T follicular helper cell (primary cell): ENCODE measurements around the gene LGALS3BP.
A peak's percentile ranks its signal among the peaks of the same experiment; 100 is the strongest.

Experiments
- DNase-seq: peaks from one replicate; pipeline ENCODE4 v3.0.0-alpha.2; 2020; ENCODE audit warnings: low read depth

The LGALS3BP gene

DNA sequence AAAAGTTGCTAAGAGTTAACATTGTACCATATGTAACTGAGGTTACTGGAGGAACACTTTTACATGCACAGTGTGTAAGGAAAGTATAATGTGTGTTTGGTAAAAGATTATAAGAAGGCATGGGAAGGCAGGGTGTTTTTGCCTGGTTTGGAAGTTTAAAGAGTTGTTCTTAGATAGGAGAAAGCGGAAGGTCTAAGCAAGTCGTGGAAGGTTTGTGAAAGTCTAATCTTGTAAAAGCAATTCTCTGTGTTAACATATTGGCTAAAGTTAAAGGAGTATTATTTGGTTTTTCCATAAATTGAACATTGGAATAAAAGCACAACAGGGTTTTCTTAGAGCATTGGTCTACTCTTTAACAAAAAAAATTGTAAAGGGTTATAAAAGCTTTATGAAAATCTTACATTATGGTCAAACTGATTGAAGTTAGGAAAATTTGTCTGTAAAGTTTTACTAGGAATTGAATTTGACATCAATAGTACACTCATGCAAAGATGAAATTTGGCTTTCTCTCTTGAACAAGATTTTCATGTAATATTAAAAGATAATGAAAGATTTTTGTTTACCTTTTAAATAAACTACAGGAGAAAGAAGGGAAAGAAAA, 34.5 kb upstream of the LGALS3BP start:
- DNase-seq = no peak

DNA sequence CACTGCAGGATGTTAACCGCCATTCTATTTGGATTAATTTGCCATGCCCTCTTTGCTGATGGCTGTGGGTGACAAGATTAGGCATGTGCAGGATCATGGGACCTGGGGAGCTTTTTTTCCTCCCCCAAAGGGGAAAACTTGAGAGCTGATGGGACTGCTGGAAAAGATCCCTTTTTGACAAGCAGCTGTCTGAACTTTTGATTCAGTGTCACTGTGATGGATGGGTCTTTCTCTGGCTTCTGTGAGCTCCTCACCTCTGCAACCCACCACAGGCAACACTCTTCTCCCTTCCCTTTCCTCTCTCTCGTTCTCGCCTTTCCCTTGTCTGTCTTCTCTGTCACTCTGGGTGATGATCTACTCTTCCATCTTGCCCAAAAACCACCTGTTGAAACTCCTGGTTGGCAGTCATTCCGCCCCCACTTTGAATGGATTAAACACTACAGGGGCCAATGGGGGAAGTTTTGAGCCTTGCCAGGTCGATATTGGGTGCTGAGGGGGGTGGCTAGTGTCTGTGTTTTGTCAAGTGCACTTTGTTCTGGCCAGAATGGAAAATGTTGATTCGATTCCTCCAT, 32.9 kb upstream of the LGALS3BP start:
- DNase-seq = no peak

DNA sequence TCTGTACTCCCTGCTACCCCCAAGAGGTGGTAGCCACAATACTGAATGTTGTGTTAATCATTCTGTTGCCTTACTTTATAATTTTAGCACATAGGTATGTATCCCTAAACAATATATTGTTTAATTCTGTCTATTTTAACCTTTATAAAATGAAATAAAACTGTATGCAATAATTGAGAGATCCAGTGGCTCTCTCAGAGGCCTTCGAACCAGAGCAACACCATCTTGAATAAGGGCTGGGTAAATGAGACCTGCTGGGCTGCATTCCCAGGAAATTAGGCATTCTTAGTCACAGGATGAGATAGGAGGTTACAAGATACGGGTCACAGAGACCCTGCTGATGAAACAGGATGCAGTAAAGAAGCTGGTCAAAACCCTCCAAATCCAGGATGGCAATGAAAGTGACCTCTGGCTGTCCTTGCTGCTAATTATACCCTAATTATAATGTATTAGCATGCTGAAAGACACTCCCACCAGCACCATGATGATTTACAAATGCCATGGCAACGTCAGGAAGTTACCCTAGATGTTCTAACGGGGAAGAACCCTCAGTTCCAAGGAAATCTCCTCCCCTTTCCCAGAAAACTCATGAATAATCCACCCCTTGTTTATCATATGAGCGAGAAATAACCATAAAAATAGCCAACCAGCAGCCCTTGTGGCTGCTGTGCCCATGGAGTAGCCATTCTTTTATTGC, 31.9 kb upstream of the LGALS3BP start:
- no peak for DNase-seq

DNA sequence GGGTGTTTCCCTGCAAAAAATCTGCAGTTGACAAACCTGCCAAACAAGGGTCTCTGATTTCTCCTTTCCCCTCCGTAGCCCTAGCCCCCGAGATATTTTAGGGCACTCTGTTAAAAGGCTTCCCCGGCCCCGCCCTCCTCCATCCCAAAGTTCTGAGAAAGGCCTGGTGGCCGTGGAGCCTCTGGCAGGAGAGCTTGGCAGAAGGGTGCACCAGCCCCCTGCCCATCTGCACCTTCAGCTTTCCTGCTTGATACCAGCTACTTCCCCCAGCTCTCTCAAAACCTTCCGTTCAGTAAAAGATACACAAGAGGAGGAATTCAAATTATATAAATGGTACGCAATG, 30.6 kb upstream of the LGALS3BP start:
- DNase-seq = no peak

DNA sequence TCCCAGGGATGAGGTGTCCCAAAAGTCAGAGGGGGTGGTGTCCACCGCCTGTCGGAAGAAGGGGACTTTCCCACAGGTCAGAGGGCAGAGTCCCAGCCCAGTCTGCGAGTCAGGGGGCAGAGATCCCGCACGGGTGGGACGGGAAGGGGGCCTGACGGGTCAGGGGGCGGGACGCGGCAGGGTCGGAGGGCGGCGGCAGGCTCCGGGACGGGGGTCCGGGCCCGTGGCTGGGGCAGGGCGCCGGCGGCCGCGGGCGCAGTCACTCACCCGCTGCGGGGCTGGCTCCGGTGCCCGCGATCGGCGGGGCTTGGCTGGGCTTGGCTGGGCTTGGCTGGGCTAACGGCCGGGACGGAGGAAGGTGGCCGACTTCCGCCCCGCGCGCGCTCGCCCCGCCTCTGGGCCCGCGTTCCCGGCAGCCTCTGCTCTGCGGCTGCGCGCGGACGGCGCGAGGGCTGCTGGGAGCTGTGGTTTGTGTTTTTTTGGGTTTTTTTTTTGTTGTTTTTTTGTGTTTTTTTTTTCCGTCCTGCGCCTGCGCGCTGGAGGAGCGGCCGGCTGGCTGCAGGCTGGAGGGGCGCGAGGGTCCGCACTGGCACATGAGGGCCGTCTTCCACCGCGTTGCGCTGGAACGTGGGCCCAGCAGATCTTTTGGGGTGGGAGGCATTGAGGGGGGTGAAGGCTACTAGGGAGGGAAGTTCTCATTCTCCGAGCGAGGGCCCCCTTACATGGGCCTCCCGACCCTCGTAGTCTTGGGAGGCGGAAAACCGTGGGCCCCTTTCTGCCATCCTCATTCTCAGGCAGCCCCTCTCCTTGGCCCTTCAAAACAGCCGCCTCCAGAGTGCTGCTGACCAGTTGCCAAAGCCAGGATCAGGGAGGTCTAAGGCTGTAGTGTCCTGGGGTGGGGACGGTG, 29.9 kb upstream of the LGALS3BP start, which contains the start of gene CANT1:
Gene CANT1 (minus strand): TSS at position 368 of the 907 bp plus-strand sequence. CDS start 12,142 bp downstream, outside the sequence.
- DNase-seq = peak; percentile 69

DNA sequence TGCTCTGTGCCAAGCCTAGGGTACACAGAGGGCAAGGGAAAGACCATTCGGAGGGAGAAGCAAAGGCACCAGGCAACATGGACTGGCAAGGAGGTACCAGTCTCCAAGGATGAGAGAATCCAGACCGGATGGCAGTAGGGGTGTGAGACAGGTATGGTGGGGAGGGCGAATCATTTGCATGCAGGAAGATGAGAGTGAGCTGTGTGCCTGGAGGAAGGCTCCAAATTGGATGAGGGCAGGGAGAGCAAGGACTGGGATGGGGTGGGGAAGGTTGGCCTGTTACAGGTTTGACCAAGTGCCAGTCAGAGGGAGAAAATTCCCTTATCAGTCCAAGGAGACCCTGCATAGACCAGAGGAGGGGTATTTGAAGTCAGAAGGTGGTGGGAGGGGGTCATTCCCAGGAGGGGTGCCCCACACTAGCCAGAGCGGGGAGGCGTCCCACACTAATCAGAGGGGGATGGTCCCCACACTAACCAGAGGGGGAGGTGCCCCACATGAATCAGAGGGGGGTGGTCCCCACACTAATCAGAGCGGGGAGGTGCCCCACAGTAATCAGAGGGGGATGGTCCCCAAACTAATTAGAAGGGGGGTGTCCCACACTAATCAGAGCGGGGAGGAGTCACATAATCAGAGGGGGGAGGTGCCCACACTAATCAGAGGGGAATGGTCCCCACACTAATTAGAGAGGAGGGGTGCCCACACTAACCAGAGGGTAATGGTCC, 29.1 kb upstream of the LGALS3BP start:
- no peak for DNase-seq

DNA sequence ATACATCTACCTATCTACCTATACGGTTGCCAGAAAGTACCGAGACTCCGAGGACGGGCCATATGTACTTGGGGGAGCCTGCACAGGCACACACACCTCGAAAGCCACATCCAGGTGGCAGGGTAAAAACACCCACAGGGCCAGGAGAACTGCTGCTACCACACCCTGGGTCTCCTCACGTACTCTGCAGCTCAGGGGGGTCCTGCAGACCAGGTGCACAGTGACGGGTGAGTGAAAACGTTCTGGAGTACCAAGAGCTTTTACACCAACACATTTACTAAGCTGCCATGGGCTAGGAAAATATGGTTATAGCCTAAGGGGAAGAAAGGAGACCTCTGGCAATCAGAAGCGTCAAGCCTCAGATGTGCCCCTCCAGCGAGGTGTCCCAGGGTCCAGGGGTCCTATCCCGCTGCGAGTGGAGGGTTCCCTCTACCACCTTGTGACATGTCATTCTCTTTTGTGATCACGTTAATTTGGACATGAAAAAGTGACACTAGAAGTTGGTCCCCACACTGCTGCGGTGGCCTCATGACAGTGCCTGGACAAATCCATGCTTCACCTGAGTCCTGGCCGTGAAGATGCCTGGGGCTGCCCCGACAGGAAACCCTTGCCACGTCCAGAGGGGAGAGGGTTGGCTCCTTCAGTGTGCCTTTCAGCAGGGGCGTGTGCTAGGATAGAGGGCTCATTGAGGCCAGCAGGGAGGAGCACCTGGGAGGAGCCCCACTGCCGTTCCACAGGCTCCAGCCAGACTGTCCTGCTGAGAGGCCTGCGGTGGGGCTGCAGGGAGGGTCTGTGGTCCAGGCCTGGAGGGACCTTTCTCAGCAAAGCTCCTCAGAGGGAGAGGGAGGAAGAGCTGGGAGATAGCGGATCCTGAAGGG, 28.0 kb upstream of the LGALS3BP start:
- DNase-seq = no peak

DNA sequence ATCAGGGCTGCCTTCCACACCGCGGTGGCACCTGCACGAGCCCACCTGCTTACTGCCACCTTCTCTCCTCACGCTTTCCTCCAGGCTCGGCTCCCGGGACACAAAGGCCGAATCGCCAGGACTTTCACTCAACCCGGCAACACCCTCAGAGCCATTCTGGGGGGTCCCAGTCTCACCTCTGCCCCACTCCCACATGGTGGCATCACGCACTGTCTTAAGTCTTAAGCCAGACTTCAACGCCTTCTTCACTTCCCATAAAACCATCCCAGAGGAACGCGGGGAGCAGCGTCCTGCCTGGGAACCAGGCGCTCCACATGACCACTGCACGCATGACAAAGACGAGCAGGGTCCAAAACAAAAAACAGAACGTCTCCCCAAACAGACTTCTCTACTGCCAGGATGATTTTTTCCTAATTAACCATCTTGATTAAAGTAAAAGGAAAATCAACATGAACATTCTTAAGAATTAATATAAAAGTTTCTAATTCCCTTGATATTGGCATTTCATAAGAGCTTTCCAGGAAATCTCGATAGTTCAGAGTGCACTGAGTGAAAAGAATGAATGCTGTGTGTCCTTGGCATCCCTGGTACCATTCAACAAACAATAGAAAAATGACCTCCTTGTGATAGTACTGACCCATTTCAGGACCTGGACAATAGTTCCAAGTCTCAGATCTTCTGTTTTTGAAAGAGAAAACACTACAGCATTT, 27.2 kb upstream of the LGALS3BP start:
- DNase-seq = no peak

DNA sequence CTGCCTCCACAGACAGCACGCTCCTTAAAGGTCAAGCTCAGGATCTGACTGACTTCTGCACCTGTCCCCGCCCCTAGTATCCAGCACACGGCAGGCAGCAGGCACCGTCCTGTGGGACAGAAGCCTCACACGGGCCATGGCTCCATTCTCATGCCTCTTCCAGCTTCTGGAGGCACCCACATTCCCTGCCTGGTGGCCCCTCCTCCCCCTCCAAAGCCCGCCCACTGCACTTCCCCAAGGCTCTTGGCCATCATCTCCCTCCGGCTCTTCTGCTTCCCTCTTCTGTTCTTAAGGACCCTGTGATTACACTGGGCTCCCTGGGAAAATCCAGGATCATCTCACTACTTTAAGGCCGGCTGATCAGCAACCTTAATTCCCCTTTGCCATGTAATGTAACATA, 26.3 kb upstream of the LGALS3BP start:
- no peak for DNase-seq

DNA sequence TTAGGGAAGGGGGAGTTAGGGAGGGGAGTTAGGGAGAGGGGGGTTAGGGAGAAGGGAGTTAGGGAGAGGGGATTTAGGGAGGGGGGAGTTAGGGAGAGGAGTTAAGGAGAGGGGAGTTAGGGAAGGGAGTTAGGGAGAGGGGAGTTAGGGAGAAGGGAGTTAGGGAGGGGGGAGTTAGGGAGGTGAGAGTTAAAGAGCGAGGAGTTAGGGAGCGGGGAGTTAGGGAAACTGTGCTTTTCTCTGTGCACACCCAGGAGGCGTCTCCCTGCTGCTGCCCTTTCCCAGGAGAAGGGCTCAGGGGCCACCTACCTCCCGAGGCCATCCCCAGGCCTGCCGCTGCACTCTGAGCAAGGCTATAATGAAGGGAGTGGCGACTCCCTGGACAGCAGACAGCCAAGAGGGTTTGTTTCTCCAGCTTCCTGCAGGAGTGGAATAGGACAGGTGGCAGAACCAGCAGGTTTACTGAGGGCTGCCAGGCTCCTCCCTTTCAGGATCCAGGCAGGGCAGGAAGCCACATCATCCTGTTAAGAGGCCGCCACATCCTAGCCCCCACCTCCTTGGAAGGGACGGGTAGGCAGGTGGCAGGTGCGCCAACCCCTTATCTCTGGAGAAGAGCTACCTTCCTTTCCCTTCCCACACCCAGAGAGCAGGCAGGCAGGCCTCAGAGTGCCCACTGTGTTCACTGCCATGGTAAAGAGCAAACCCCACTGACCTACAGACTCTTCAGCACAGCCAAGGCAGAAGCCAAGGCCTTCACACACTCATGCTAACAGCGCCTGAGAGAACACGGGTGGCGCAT, 25.5 kb upstream of the LGALS3BP start:
- no peak for DNase-seq

DNA sequence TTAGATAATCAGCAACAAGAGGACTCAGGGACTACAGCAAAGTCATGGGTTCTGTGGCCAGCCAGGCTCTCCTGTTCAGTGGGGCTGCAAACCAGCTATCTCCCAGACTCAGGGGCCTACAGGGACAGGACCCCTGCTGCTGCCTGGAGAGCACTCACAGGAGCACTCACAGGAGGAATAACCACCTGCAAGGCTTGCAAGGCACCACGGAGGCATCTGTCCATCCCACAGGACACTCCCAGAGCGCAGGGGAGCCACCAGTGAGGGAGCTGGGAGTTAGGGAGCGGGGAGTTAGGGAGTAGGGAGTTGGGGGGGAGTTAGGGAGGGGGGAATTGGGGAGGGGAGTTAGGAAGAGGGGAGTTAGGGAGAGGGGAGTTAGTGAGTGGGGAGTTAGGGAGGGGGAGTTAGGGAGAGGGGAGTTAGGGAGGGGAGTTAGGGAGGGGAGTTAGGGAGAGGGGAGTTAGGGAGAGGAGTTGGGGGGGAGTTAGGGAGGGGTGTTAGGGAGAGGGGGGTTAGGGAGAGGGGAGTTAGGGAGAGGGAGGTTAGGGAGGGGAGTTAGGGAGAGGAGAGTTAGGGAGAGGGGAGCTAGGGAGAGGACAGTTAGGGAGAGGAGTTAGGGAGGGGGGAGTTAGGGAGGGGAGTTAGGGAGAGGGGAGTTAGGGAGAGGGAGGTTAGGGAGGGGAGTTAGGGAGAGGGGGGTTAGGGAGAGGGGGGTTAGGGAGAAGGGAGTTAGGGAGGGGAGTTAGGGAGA, 24.1 kb upstream of the LGALS3BP start:
- DNase-seq = no peak

DNA sequence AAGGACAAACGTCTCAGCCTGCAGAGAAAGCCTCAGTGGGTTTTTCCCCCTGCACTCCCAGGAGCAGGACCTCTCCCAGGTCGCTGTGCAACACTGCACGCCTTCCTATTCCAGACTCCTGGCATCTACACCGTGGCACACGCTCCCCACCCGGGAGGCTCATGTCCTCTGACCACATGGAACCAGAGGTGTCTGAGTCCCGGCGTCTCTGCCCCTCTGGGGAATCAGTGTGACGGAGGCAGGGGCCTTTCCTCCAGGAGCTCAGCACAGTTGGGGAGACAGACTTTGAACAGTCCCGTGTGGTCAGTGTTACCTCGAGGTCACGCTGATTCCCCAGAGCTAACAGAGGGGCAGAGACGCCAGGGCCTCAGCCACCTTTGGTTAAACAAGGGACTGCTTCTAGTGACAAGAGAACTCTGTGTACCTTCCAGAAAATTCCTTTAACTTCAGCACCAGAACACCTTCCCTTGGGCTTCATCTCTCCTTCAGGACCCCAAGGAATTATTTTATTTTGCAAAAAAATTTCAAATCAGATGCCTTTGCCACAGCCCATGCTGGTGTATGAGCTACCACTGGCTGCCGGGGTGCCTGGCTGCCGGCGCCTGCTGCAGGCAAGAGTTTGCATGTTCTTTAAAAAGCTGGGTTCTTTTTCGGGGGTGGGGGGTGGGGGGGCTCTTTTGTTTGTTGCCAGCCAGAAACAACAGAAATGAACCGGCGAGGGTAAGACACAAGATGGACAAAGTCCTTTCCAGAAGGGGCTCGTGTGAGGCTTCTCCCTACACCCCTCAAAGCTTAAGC, 23.3 kb upstream of the LGALS3BP start:
- DNase-seq = no peak

DNA sequence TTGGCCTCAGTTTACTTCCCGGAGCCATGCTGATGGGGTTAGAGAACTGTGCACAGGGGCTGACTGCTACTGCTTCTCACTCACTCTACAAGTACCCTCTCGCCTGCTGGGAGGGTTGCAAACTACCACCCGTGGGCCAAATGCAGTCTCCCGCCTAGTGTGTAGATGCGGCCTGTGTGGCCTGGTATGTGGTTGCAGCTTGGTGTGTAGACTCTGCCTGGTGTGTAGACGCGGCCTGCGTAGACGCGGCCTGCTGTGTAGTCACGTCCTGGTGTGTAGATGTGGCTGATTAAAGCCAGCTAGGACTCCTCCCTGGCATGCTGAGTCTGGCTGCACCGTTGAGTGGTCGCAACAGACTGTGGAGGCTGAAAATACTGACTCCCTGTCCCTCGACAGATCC, 22.6 kb upstream of the LGALS3BP start:
- DNase-seq = no peak

DNA sequence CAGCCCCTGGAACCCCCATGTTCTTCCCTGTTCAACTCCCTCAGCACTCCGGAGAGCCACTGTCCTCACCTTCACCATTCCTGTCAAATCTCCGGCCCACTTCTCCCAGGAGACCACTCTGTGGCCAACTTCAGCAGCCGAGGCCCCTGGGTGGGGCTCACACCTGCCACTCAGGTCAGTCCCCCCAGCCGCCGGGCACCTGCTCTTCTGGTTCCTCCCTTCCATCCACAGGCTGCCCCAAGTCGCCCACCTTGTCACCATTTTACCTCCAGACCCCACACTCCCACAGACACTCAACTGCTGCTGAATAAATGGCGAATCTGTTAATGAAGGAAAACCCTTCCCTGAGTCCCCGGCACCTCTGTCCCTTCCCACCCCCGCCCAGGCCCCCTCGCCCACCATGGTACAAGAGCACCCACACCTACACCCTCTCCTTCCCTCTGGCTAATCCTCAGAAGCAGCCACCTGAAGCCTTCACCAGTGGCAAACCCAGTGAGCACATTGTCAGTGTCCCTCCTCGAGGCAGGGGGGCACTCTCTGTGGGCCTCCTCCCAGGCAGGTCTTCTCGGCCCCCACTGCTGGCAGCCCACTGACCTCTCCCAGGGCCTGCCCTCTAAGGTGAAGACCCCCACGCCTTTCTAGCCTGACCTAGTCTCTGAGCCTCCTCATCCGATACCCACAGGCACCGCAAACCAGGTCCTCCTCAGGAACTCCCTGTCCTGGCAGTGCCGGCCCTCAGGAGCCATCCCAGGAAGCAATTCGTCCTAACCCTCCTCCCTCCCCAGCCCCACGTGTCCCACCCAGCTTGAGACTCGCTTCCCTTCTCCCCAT, 21.7 kb upstream of the LGALS3BP start:
- DNase-seq = no peak

DNA sequence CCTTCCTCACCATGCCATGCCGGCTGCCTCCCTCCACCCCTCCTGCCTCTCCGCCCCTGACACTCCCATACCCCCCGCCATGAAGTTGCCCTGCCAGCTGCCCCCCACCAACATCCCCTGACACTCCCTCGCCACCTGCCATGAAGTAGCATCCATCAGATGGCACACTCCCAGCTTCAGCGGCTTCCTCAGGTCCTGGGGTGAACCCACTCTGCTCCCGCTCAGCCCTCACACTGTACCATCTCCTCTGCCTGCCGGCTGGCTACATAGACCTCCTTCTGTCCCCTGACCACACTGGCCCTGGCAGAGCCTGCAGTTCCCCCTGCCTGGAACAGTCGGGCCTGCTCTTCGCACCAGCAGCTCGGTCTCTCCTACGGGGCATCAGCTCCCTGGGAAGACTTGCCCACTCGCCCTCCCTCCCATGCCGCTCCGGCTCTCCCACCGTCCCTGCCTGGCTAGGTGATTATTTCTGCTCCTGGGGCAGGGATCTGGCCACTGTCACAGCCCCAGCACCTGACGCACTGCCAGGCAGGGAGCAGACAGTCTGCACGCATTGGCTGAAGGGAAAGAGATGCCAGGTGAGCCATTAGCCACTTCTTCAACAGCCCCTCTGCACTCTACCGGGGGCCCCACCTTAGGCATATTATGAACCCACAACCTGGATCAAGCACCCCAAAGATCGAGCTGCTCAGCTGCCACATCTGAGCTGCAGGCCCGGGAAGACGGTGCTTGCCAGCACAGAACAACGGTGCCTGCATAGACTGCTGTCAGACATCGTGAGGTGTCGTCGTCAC, 20.9 kb upstream of the LGALS3BP start:
- no peak for DNase-seq

DNA sequence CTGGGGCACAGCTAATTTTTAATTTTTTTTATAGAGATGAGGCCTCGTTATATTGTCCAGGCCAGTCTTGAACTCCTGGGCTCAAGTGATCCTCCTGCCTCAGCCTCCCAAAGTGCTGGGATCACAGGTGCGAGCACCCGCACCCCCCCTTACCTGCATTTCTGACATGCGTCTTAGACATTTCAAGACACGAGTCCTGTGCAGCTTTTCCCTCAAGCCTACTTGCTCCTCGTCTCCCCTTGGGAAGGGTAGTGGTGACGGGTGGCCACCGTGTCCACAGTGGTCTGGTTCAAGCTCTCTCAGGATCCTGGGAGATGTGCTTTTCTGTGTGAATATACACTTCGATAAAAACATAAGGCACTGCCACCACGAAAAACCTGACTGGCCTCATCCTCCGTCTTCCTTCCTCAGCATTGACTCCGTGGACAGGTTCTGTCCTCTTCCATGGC, 20.2 kb upstream of the LGALS3BP start:
- DNase-seq = no peak
